Colonic mucosa (tissue), 4 donors: Measurements from ENCODE around the gene MIB2. TPM values are rescaled to one million over a fixed set of nuclear protein-coding genes. Genes with fewer than 3 reads are reported as not detected.
"Not testable (repeated sequence)": the region's sequence is repeated elsewhere in the genome, so short reads cannot be mapped to it uniquely, and the experiment has no call there.

Experiments
- DNase-seq: peaks from one replicate; pipeline ENCODE4 v3.0.0-alpha.2; 2020
- H3K27ac ChIP-seq: fragments of 200-600 bp; one replicate; pipeline ENCODE4 v1.8.0; 2021
- H3K27me3 ChIP-seq: fragments of 200-600 bp; one replicate; pipeline ENCODE4 v1.8.0; 2021
- H3K36me3 ChIP-seq: fragments of 200-600 bp; one replicate; pipeline ENCODE4 v1.8.0; 2021
- H3K4me1 ChIP-seq: fragments of 200-600 bp; one replicate; pipeline ENCODE4 v1.8.0; 2021; ENCODE audit warnings: mild to moderate bottlenecking
- H3K4me3 ChIP-seq: fragments of 200-600 bp; one replicate; pipeline ENCODE4 v1.8.0; 2021
- H3K9ac ChIP-seq, 2 donors: one replicate each; pipeline ENCODE4 v1.7.0; 2013; ENCODE audit warnings: control low read depth in 2 of 2, low read depth in 2 of 2, low read length in 2 of 2
- H3K9me3 ChIP-seq: fragments of 200-600 bp; one replicate; pipeline ENCODE4 v1.8.0; 2021
- CTCF ChIP-seq: fragments of 200-600 bp; IDR thresholded peaks from one replicate; pipeline ENCODE4 v1.8.0; 2022; ENCODE audit warnings: antibody characterized with exemption, mild to moderate bottlenecking
- intact Hi-C: fragments of 100-400 bp; cut with DNase I; formaldehyde crosslinking; loops from one replicate; pipeline ENCODE4 v1.14.1; 2022
- total RNA-seq, 2 donors: library from RNA; stranded (reverse); fragmentation: NEBNext Ultra II Directional in 1 of 2; extraction: Animal tissue kit (Norgen Biotek cat#: 25700) in 1 of 2; gene quantifications; one replicate each; pipeline ENCODE4 v1.2.1, GENCODE V29; 2021
- donor health status: healthy.
- donor health status: DM: no; HTN: no; CAD: no.
- donor health status: DM: no; HTN: no; CAD: no.

MIB2 gene
- total RNA-seq, 2 donors from 2014 or later: 57.0 to 121 TPM

GRCh38 chr1:1671365-1672119, 56.2 kb downstream of the MIB2 start:
- Histone ChIP-seq H3K36me3 (peaks cover 8% of the 10 kb centered on the region), H3K9ac (no peak overlapping the region), H3K4me3 (no peak overlapping the region), H3K27me3 (no peaks in the 10 kb centered on the region), H3K9me3 (no peaks in the 10 kb centered on the region), H3K4me1 (no peaks in the 10 kb centered on the region), H3K27ac (no peak overlapping the region)
- TF ChIP-seq CTCF: no peak
- DNase-seq: no peak
- intact Hi-C loops: no loop called here

GRCh38 chr1:1672181-1672965, 57.1 kb downstream of the MIB2 start:
- Histone ChIP-seq H3K9me3 (no peaks in the 10 kb centered on the region), H3K27ac (no peak overlapping the region), H3K9ac (no peak overlapping the region), H3K4me1 (no peaks in the 10 kb centered on the region), H3K4me3 (no peak overlapping the region), H3K36me3 (peaks cover 8% of the 10 kb centered on the region), H3K27me3 (no peaks in the 10 kb centered on the region)
- no peak for TF ChIP-seq CTCF
- DNase-seq: no peak
- intact Hi-C loops: no loop called here

GRCh38 chr1:1674806-1675205, 59.5 kb downstream of the MIB2 start:
- H3K4me3 ChIP-seq, H3K36me3 ChIP-seq, H3K4me1 ChIP-seq, DNase-seq, H3K9ac ChIP-seq, H3K27ac ChIP-seq, H3K9me3 ChIP-seq, H3K27me3 ChIP-seq, intact Hi-C loops: not testable (repeated sequence)

DNA sequence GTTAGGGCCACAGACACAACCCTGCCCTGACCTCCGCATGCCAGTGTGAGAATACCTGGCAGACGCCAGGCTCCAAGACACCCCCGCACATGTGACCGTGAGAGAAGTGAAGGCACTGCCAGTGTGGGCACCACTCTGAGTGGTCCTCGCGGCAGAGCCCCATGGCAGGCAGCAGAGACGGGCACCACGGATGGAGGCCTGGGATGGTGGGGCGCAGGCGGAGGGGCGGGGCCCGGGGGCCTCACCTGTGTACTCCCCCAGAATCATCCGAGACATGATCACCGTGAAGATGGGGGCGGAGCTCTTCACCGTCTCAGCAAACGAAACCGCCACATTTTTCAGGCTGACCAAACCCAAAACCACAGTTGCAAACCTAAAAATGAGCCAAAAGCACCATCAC, 59.9 kb downstream of the MIB2 start:
- H3K27me3 ChIP-seq, H3K4me1 ChIP-seq, intact Hi-C loops, H3K27ac ChIP-seq, DNase-seq, H3K9me3 ChIP-seq, H3K4me3 ChIP-seq, H3K9ac ChIP-seq, H3K36me3 ChIP-seq: not testable (repeated sequence)

DNA sequence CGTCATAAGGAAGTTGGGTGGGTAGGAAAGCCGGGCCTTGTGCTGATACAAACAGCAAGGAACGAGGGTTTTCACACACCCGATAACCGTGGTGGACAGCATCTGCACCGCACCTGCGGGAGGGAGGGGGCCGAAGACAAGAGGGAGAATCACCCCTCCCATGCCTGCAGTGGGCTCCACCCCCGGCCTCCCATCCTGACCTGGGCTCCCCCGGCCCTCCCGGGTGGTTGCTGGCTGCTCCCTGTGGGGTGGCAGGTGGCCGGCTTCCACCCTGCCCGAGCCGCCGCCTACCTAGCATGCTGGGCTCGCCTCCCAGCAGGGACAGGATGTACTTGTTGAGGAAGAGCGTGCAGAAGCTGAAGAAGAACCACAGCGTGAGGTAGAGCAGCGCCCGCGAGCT, 60.8 kb downstream of the MIB2 start:
- H3K4me3 ChIP-seq, H3K36me3 ChIP-seq, H3K4me1 ChIP-seq, H3K9ac ChIP-seq, intact Hi-C loops, H3K27me3 ChIP-seq, DNase-seq, H3K9me3 ChIP-seq, H3K27ac ChIP-seq: not testable (repeated sequence)

DNA sequence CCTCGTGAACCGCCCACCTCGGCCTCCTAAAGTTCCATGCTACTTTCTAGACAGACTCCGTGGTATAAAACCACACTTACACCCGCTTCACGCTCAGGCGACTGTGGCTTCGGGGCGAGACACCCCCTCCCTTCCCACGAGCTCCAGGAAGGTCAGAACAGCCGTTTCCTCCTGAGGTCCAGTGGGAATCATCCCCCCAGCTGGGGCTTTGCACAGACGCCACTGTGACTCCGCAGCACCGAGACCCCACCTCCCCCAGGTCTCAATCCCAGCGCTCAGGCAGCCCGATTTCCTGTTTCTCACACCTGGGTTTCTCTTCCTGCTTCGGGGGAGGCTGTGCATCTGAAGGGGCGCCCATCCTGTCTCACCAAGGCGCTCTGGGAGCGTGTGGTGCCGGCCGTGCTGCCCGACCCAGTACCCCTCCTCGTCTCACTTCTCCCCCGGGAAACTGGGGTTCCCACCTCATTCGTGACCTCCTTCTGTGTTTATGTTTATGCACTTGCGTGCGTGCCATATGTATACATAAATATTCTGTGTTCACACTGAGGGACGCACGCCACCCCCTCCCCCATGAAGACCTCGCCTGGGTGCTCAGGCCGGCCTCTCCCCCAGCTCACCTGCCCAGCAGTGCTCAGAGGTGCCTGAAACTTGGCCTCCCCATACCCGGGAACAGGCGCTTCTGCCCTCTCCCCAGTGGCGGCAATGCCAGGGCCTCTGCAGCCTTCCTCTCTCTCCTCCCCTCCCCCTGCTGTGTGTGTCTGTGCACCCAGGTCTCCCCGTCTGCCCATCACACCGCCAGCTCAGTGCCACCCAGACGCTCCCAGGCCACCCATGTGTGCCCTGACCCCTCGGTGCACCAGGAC, 62.6 kb downstream of the MIB2 start:
- Histone ChIP-seq H3K27ac (peak overlapping the region; percentile 80), H3K4me3 (peak overlapping the region; percentile 4), H3K9me3 (no peaks in the 10 kb centered on the region), H3K27me3 (no peaks in the 10 kb centered on the region), H3K4me1 (peaks cover 10% of the 10 kb centered on the region), H3K9ac (peak overlapping the region; percentile 55 to 87), H3K36me3 (no peaks in the 10 kb centered on the region)
- intact Hi-C loops: no loop called here
- no peak for TF ChIP-seq CTCF
- DNase-seq: peak; percentile 47
